GM21576 (cell line): ENCODE data around the gene PLA2G4D.

Experiments
- ATAC-seq: cut with Tn5 transposase; IDR thresholded peaks from one replicate; pipeline ENCODE4 v1.9.1; 2021; ENCODE audit warnings: mild to moderate bottlenecking, moderate library complexity; ENCODE audit not compliant: unreplicated experiment

The PLA2G4D gene

DNA sequence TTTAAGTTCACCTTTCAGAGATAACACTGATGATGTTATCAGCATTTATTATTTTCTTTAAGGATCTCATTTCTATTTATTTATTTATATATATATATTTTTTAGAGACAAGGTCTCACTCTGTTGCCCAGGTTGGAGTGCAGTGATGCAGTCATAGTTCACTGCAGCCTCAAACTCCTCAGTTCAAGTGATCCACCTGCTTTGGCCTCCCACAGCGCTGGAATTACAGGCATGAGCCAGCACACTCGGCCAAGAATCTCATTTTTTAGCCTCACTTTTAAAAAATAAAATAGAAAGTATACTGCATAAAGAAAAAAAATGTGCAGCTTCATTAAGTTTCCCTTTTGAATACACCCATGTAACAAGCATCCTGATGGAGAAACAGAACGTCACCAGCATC is 35.6 kb downstream of the PLA2G4D start:
- no peak for ATAC-seq

DNA sequence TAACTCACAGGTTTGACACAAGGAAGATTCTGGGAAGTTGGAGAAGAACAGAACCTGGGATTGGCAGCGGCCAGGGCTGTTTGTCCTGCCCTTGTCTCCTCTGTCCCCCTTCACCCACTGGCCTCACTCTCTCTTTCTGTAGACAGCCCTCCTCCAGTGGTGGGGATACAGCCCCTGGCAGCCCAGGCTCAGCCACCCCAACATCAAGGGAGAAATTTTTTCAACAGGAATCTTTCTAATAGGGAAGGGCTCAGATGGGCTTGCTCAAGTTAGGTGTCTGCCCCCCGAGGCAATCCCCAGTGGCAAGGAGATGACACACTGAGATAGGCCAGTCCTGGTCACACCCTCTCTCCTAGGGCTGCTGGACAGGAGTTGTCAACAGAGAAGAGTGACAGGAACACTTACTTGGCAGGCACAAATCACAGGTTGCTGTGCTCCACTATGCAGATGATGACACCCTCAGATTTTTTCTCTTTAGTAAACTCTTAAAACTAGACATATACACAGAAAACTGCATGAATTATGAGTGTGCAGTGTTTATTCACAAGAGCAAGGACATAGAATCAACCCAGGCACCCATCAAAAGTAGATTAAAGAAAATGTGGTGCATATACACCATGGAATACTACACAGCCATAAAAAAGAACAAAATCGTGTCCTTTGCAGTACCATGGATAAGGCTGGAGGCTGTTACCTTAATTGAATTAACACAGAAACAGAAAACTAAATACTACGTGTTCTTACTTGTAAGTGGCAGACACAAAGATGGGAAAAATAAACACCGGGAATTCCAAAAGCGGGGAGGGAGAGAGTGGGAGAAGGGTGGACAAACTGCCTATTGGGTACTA is 36.3 kb downstream of the PLA2G4D start:
- no peak for ATAC-seq

DNA sequence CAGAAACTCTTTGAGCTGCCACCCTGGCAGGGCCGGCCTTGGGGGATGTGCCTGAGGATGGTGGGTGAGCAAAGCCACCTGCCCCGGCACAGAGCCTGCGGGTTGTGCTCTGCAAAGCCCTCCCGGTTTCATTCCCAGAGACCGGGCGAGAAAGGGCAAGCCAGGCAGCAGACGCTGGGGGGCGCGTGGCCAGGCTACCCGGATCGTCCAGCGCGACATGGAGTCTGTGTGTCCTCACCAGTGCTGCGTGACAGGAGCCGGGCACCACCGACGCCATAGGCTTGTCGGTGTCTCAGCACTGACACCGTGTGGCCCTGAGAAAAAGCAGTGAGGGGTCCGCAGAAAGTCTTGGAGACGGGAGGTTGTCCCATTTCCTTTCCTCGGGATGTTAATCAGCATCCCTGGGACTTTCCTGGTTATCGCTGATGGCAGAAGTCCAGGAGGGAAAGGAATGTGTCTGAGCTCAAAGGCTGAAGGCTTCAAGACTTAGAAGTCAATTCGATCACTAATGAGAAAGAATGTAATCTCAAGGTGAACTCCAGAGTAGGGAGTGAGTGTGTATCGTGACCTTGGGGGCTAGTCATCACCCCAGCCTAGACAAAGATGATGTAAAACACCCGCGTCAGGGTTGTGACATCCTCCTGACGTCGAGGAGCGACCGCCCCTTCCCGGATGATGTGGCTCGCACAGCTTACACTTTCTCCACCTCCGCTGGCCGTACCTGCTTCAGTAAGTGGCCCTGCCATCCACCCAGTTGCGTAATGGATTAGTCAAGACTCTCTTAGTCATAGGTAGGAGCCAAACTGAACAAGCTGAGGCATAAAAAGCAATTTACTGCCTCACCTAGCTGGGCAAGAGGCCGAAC is 37.2 kb downstream of the PLA2G4D start:
- no peak for ATAC-seq

DNA sequence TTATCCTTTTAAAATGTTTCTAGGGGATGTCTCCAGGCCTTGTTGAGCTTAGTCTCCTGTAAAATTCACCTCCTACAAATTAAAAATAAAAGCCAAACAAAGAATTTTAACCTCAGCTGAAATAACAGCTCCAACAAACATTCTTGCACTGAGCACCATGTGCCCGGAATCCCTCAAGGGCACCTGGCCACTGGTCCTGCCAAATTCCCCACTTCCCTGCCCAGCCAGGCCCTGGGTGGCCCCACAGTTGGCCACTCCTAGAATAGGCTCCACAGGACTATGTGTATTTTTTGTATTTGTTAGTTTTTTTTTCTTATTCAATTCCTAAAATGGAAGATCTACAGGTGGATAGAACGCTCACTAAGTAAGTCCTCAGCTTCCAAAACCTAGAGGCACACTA is 40.4 kb downstream of the PLA2G4D start:
- ATAC-seq = no peak

DNA sequence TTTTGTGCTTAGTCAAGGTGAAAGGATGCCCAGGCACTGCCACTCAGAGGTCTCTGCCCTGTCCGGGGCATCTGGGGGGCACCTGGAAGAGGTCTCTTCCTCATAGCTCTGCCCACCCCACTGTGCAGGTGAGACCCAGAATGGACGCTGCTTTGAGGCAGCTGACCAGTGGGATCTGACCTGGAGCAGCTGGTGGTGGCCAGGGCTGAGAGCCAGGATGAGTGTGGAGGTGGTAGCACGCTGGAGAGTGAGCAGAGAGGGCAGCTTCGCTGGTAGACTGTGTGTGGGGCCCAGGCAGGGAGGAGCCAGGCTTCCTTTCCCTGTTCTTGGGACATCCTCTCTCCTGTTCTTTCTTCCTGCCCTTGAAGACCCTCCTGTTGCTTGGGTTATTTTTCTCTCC is 41.4 kb downstream of the PLA2G4D start:
- no peak for ATAC-seq

DNA sequence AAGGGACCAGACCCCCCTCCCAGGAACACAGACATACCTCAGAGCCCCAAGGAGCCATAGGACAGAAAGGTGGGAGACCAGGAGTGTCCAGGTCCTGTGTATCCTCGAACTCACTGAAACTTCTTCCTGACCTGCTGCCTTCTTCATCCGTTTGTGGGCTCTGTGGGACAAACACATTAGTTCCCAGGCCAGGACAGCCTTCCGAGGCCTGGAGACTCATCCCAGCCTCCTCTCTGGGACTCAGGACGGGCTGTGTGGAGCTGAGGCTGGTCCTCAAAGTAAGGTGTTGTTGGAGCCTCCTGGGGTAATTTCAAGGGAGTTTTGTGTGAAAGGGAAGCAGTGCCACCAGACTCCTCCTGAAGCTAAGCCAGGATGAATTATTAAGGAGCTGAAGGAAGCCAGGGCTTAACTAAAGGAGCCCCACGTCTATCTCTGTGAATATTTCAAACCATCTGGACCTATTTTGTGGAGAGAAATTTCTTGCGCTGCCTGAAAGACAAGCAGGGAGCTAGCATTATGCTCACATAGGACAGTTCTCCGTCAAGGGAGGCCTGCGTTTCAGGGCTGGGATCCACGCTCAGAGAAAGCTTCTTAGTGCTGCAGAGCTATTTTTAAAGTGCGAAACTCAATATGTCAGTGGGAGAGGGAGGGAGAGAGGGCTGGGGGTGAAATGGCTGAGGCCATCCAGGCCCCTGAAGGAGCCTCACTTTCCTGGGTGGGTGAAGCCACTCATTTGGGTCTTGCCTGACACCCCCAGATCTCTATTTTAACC is 43.7 kb downstream of the PLA2G4D start:
- ATAC-seq = no peak

DNA sequence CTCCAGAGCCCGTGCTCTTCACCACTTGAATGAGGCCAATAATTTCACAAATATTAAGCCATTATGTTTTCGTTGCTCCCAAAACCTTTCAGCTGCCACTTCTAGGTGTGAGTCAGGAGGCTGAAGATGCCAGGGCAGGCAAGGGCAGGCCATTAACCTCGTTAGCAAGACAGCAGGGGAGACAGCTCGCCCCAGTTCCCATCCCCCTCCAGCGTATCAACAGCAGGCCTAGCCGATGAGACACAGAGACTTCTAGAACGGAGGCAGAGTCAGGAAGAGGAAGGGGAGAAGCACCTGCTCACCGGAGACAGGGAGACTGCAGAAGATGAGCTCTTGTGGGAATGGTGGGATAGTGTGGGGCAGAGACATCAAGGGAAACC is 45.6 kb downstream of the PLA2G4D start:
- no peak for ATAC-seq

DNA sequence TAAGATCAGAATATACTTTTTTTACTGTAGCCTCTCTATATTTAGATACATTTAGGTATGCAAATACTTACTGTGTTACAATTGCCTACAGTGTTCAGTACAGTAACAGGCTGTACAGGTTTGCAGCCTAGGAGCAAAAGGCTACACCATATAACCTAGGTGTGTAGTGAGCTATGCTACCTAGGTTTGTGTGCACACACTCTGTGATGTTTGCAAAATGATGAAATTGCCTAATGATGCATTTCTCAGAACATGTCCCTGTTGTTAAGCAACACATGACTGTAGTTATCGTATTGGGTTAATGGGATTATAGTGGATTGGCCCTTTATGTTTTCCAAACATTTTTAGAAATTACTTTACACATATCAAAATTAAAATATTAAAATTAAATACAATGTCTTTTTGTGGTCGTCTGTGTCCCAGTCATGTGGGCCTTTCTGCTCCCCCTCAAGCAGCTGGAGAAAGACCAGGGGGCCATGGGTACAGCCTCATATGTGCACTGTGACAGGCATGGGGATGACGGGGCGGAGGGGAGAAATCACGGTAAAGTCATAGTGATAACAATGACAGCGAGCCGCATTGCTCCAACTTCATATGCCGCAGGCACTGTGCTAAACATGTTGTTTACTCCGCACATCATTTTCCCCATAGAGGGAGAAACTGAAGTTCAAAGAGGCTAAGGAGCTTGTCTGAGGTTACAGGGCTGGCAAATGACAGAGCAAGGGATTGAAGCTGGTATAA is 46.1 kb downstream of the PLA2G4D start:
- ATAC-seq = no peak

DNA sequence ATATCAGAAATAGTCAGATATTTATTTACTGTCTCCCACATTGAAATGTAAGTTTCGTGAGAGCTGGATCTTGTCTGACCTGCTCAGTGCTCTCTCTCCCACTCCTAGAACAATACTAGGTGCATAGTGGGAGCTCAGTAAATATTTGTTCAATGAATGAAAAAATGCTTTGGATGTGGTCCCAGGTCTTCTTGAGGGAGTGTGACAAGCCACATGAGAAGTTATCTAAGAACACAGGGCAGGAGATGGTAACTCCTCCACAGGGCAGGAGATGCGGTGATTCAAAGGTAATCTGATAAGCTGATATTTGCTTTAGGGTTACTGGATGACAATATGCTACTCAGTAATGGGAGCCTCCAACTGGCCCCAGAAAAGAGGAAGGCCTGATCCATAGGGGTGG is 47.8 kb downstream of the PLA2G4D start:
- ATAC-seq = no peak

DNA sequence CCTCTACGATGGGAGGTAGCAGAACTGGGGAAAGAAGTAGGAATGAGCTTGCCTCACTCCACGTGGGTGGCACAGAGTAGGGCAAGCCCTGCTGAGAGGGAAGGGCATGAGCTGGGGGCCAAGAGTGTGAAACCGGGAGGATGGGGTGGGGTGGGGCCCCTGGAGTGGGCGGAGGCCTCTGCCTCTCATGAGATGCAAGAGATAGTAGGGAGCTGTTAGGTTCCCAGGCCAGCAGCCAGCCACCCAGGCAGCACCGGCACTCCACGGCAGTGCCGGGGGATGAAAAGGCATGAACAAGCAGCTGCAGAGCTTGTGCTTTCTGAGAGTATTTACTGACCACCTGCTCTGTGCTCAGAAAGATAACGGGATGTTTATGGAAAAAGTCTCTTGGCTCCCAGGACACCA is 49.1 kb downstream of the PLA2G4D start:
- no peak for ATAC-seq

DNA sequence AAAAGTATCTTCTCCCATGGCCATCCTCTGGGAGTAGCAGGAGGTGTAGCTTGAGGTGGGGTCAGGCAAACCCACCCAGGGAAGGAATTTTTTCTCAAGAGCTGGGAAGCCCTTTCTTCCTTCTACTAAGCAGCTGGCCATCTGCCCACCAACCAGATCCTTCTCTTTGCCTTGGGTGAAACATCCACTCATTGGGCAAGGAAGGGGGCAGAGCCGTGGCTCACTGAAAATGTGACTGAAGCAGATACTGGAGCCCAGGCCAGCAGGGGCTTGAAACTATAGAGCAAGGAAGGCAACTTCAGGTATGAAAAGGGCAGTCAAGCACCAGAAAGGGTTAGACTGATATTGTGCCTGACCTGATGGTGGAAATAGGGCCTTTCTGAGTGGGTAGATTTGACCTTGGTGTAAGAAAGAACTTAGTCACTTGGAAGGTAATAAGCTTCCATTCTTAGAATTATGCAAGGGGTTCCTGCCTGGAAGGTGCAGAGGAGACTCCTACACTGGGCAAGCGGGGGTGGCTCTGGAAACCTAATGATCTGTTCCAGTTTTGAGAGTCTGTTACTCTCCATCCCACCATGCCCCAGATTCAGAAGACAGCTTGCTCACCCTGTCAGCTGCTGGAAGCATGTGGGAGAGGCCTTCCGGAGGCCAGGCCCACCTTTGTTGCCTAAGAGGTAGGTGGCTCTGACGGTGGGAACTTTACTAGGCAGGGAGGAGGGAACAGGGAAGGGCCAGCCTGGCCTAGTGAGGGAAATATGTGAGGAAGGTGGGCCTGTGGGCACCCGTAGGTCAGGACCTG is 51.6 kb downstream of the PLA2G4D start:
- no peak for ATAC-seq

DNA sequence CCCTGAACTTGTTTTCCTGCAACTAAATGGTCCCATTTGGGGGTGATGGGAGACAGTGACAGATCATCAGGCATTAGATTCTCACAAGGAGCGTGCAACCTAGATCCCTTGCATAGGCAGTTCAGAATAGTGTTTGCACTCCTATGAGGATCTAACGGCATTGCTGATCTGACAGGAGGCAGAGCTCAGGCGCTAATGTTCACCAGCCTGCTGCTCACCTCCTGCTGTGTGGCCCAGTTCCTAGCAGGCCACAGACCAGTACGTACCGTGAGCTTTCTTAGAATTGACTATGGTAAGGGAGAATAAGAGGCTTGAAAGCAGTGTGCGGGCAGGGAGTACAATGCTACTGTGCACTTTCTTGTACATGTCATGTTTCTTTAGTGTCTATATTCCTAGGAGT is 56.0 kb downstream of the PLA2G4D start:
- no peak for ATAC-seq

DNA sequence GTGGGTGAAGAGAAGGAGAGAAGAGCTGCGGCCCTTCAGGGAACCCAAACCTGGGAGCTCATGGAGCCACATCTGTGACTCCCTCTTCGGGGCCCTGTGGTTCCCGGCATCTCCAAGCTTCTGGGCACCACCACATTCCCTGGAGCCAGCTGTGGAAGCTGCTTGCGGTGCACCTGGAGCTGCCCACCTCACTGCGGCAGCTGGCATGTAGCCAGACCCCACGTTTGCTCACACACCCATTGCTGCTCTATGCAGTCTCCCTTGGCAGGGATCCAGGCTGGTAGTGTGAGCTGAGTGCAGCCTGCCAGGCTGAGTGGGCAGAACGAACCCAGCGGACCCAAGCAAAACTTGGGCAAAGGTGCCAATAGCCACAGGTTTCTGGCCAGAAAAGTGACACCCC is 56.7 kb downstream of the PLA2G4D start:
- ATAC-seq = no peak

DNA sequence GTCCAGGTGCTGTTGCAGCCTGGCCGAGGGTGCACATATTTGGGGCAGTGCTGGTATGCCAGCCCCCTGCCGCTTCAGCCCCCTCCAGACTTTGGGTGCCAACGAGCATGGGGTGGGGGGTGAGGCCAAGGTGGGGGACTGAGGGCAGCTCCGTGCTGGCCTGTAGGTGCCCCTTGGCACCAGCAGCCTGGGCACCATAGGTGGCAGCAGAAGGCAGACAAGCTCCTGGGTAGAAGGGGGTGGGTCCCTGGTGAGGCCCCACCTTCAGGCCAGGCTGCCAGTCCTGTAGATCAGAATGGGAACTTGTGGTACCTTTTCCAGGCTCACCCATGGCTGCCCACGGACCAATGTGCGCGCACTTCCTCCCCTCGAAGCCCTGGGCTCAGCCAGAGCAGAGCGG is 57.4 kb downstream of the PLA2G4D start:
- no peak for ATAC-seq

DNA sequence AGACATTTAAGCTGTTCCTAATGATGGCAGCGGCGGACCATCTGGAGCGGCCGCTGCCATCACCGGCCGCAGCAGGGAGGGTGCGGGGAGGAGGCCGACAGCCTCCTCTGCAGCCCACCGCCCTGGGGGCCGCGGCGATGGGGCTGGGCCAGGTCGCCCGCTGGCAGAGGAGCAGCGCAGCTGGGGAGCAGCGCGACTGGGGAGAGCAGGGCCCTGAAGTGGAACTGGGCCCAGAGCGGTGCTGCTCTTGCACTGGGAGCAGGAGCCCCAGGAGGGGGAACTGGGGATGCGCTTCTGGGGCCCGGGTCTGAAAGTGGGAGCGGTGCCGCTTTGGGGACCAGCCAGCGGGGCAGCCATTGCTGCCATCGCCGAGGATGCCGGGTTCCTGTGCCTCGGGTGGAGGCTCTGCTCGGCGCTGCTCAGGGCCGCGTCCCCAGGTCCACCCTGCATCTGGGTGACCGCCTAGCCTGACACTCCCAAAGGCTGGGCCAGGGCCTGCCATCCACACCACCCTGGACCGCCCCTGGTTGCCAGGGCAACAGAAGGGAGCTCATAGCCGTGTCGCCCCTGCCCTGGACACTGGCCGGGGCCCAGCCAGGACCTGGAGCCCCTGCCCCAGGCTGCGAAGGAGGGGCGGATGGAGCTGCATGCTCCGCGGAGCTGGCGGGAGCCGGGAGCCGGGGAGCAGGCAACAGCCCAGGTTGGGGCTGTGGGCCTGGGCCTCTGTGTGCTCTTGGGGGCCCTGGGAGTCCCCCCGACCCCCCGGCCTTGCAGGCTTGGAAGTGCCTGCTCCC is 58.1 kb downstream of the PLA2G4D start:
- ATAC-seq = no peak

DNA sequence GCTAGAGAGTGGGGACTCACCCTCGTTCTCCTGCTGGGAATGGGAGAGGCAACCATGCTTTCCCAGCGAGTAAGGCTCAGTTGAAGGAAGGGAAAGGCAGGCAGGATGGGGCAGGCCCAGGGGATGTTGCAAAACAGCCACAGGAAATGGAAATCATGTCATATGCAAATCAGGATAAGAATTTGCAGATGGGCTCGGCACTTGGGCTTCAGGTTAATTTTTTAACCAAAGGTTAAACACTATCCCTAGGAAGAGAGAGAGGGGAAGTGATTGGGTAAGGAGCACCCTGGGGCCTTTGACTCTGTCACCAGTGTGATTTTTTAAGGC is 59.0 kb downstream of the PLA2G4D start:
- ATAC-seq = peak; percentile 61

DNA sequence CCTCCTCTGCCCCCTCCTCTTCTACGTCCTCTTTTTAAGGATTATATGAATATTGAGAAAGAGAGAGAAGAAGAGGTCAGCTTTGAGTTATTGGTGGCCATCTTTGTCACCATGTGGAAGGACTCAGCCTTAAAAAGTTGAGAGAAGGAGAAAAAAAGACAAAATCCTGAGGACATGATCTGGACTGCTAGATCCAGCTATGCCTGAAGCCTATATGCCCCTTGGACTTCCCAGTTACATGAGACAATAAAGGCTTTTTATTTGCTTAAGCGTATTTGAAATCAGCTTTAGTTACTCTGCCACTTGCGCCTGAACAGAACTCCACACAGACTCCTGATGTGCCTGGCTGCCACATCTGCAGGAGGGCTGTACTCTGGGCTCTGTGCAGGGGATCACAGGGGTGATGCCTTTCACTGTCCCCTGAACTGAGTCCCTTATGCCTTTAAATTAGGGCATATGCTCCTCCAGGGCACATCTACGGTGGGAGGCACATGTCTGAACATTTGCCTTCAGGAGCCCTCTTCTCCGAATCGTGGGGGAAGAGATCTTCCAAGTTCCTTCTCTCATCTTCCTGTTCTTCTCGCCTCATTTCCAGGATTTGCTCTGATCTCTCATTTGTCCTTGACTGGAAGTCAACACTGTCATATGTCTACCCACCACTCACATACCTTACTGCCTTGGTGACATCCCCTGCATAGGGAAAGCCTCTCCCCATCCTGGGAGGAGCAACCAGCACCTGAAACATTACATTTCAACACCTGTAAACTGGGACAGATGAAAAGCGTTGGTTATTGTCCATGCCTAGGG is 59.5 kb downstream of the PLA2G4D start:
- ATAC-seq = no peak

DNA sequence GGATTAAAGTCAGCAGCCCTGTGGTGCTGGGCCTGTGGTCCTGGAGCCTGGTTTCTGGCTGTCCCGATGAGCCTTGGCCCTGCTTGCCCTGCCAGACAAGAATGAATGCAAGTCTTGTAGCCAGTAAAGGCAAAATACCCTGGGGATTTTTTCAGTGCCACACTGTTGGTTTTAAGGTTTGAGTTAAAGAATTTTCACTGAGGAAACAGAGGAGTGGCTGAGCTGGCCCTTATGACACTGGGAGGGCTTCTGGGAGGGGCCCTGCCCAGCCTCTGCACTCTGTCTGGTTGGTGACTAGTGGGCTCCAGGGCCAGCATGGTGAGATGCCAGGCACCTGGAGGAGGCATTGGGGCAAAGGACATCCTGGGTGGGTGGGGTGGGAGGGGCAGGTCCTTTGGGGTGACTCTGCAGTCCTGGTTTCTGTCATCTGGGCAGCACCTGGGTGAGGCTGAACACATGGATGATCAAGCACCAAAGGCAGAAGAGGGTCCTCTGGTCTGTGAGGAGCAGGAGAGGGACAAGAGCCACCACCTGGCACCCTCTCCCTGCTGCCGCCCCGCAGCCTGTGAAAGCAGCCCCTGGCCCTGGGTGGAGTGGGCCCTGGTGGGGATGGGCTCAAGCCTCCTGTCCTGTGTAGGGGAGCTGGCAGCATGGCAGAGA is 61.0 kb downstream of the PLA2G4D start:
- ATAC-seq = no peak
